ENCODE data around the gene CASP10. TPM values are rescaled to one million over a fixed set of nuclear protein-coding genes. Genes with fewer than 3 reads are reported as not detected.

CASP10 gene
- total and polyA plus RNA-seq, 2 of the 13 experiments (the other 11 are each of a cell fraction or from before 2014, with no cell fraction given) = 22.2 to 23.8 TPM

- TF ChIP-seq, protein P1, sequence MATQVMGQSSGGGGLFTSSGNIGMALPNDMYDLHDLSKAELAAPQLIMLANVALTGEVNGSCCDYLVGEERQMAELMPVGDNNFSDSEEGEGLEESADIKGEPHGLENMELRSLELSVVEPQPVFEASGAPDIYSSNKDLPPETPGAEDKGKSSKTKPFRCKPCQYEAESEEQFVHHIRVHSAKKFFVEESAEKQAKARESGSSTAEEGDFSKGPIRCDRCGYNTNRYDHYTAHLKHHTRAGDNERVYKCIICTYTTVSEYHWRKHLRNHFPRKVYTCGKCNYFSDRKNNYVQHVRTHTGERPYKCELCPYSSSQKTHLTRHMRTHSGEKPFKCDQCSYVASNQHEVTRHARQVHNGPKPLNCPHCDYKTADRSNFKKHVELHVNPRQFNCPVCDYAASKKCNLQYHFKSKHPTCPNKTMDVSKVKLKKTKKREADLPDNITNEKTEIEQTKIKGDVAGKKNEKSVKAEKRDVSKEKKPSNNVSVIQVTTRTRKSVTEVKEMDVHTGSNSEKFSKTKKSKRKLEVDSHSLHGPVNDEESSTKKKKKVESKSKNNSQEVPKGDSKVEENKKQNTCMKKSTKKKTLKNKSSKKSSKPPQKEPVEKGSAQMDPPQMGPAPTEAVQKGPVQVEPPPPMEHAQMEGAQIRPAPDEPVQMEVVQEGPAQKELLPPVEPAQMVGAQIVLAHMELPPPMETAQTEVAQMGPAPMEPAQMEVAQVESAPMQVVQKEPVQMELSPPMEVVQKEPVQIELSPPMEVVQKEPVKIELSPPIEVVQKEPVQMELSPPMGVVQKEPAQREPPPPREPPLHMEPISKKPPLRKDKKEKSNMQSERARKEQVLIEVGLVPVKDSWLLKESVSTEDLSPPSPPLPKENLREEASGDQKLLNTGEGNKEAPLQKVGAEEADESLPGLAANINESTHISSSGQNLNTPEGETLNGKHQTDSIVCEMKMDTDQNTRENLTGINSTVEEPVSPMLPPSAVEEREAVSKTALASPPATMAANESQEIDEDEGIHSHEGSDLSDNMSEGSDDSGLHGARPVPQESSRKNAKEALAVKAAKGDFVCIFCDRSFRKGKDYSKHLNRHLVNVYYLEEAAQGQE (IDR thresholded peaks at IDR 0.05; ENCODE audit: borderline replicate concordance in 1 of 2, low read depth in 1 of 2, low read length in 2 of 2) = no peak
- TF ChIP-seq RFXAP (CRISPR knock-in tag; IDR thresholded peaks at IDR 0.05; ENCODE audit: borderline replicate concordance) (peak; percentile 7; the same call in 1 of the 2 replicates), GLI4 (CRISPR knock-in tag; IDR thresholded peaks at IDR 0.05; ENCODE audit: borderline replicate concordance) (no peak), ZNF335 (CRISPR knock-in tag; IDR thresholded peaks at IDR 0.05) (no peak), BATF2 (CRISPR knock-in tag; IDR thresholded peaks at IDR 0.05) (no peak), ZNF615 (CRISPR knock-in tag; IDR thresholded peaks at IDR 0.05; ENCODE audit: borderline replicate concordance) (0 out of 2 replicates have a peak, but pooled peaks have one; percentile 41), ZNF570 (CRISPR knock-in tag; IDR thresholded peaks at IDR 0.05; ENCODE audit: borderline replicate concordance) (no peak), YEATS2 (CRISPR knock-in tag; IDR thresholded peaks at IDR 0.05; ENCODE audit: borderline replicate concordance) (no peak), MXD4 (CRISPR knock-in tag; IDR thresholded peaks at IDR 0.05) (no peak), ZMYM4 (CRISPR knock-in tag; IDR thresholded peaks at IDR 0.05) (no peak), ZFY (CRISPR knock-in tag; IDR thresholded peaks at IDR 0.05) (no peak), PAF1 (CRISPR knock-in tag; IDR thresholded peaks at IDR 0.05) (no peak), MTA1 (CRISPR knock-in tag; IDR thresholded peaks at IDR 0.05; ENCODE audit: borderline replicate concordance) (0 out of 2 replicates have a peak, but pooled peaks have one; percentile 9), ZBTB38 (CRISPR knock-in tag; IDR thresholded peaks at IDR 0.05) (no peak), ZNF687 (CRISPR knock-in tag; IDR thresholded peaks at IDR 0.05) (peak; percentile 41; the same call in 1 of the 2 replicates)
- TF ChIP-seq, protein P2, sequence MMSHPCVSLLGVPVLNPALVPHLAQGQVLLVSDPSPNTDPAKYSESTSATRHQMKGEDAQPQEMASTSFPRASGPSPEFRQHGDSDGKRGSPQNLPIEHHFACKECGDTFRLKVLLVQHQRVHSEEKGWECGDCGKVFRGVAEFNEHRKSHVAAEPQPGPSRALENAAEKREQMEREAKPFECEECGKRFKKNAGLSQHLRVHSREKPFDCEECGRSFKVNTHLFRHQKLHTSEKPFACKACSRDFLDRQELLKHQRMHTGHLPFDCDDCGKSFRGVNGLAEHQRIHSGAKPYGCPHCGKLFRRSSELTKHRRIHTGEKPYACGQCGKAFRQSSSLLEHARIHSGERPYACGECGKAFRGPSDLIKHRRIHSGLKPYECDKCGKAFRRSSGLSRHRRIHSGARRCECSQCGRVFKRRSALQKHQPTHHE (CRISPR knock-in tag; IDR thresholded peaks at IDR 0.05; ENCODE audit: borderline replicate concordance) = no peak
- TF ChIP-seq, protein P3, sequence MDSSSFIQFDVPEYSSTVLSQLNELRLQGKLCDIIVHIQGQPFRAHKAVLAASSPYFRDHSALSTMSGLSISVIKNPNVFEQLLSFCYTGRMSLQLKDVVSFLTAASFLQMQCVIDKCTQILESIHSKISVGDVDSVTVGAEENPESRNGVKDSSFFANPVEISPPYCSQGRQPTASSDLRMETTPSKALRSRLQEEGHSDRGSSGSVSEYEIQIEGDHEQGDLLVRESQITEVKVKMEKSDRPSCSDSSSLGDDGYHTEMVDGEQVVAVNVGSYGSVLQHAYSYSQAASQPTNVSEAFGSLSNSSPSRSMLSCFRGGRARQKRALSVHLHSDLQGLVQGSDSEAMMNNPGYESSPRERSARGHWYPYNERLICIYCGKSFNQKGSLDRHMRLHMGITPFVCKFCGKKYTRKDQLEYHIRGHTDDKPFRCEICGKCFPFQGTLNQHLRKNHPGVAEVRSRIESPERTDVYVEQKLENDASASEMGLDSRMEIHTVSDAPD (CRISPR knock-in tag; IDR thresholded peaks at IDR 0.05) = no peak
Measured at GRCh38 chr2:201205515-201205849, 22.5 kb downstream of the CASP10 start (continued).

Measured in HepG2 (cell line).